ENCODE results near the gene TLR3.

The TLR3 gene

DNA sequence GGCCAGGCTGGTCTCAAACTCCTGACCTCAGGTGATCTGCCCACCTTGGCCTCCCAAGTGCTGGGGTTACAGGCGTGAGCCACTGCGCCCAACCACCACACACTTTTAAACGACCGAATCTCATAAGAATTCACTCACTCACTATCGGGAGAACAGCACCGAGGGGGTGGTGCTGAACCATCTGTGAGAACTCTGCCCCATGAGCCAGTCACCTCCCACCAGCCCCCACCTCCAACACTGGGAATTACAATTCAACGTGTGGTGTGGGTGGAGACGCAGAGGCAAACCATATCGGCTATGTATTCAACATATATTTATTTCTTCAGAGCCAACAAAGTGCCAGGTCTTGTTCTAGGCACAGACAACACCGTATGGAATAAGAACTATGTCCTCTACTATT is 3.6 kb downstream of the TLR3 start:
- no peak for TF ChIP-seq POU2F2 (IDR thresholded peaks at IDR 0.05; ENCODE audit: low read depth, low read length)
- no peak for TF ChIP-seq TAF1 (IDR thresholded peaks at IDR 0.05; ENCODE audit: low read depth, low read length)
- TF ChIP-seq SPI1 (IDR thresholded peaks at IDR 0.05; ENCODE audit: low read depth, low read length), result no peak
- TF ChIP-seq PAX5 (IDR thresholded peaks at IDR 0.05; ENCODE audit: insufficient read depth, low read length, severe bottlenecking), result no peak
- TF ChIP-seq POLR2AphosphoS5 (IDR thresholded peaks at IDR 0.05; ENCODE audit: low read depth, low read length), result no peak
- no peak for TF ChIP-seq POLR2A (IDR thresholded peaks at IDR 0.05; ENCODE audit: low read depth, low read length)
- DNase-seq (ENCODE audit: insufficient read length, low spot score) (no peak), FAIRE-seq (no peak)

GRCh38 chr4:186074189-186074588 is 5.2 kb downstream of the TLR3 start:
- DNase-seq (ENCODE audit: insufficient read length, low spot score), result no peak

DNA sequence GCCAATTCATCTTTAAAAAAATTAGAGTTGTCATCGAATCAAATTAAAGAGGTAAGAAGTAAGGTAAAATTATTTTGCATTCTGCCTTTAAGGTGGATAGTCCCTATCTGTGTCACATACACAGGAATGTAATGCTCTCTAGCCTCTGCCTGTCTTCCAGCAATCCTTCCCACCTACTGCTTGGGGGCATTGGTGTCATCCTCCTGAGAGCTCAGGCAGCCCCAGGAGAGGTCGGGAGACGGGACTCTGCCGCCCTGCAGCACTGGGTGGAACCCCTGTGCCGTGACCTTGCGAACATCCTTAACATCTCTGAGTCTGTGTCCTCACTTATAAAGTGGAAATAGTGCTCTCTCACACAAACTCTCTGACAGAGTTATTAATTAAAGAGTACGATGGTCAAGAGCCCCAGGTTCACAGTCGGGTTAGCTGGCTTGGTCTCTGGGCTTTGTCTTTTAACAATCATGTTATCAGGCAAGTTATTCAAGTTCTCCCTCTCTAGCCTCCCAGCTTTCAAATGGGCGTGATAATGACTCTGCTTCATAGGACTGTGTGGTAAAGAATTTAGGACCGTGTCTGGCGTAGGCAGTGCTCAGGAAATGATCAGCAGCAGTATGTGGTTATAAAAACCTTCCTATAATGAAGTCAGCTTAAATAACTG is 10.2 kb downstream of the TLR3 start:
- TF ChIP-seq POU2F2 (IDR thresholded peaks at IDR 0.05; ENCODE audit: low read depth, low read length) (no peak), POLR2AphosphoS5 (IDR thresholded peaks at IDR 0.05; ENCODE audit: low read depth, low read length) (no peak), PAX5 (IDR thresholded peaks at IDR 0.05; ENCODE audit: insufficient read depth, low read length, severe bottlenecking) (no peak), POLR2A (IDR thresholded peaks at IDR 0.05; ENCODE audit: low read depth, low read length) (no peak), SPI1 (IDR thresholded peaks at IDR 0.05; ENCODE audit: low read depth, low read length) (no peak), TAF1 (IDR thresholded peaks at IDR 0.05; ENCODE audit: low read depth, low read length) (no peak)
- DNase-seq (ENCODE audit: insufficient read length, low spot score), result no peak
- no peak for FAIRE-seq

More at GRCh38 chr4:186074189-186074588, 5.2 kb downstream of the TLR3 start:
- TF ChIP-seq POU2F2 (IDR thresholded peaks at IDR 0.05; ENCODE audit: low read depth, low read length), result no peak
- TF ChIP-seq POLR2AphosphoS5 (IDR thresholded peaks at IDR 0.05; ENCODE audit: low read depth, low read length), result no peak
- no peak for TF ChIP-seq SPI1 (IDR thresholded peaks at IDR 0.05; ENCODE audit: low read depth, low read length)
- no peak for TF ChIP-seq PAX5 (IDR thresholded peaks at IDR 0.05; ENCODE audit: insufficient read depth, low read length, severe bottlenecking)
- TF ChIP-seq TAF1 (IDR thresholded peaks at IDR 0.05; ENCODE audit: low read depth, low read length), result no peak
- TF ChIP-seq POLR2A (IDR thresholded peaks at IDR 0.05; ENCODE audit: low read depth, low read length), result no peak
- FAIRE-seq, result no peak

DNA sequence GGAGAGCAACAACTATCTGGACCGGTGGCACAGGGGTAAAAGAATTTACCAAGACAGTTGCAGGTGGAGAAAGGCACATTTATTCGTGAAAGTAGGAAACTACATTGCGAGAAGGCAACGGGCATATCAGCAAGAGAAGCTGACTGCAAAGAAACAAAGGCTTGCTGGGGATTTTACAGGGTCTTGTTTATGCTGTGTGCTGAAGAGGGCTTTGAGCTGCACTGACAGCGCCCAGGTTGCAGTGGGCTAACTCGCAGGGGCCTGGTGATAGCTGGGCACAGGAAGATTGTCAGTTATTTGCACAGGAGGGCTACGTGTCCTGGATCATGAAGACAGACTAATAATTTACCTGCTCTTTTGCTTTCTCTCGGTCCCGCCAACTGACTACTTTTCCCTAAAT is 10.7 kb downstream of the TLR3 start:
- TF ChIP-seq TAF1 (IDR thresholded peaks at IDR 0.05; ENCODE audit: low read depth, low read length), result no peak
- no peak for TF ChIP-seq POLR2A (IDR thresholded peaks at IDR 0.05; ENCODE audit: low read depth, low read length)
- no peak for TF ChIP-seq POU2F2 (IDR thresholded peaks at IDR 0.05; ENCODE audit: low read depth, low read length)
- no peak for FAIRE-seq
- no peak for DNase-seq (ENCODE audit: insufficient read length, low spot score)

DNA sequence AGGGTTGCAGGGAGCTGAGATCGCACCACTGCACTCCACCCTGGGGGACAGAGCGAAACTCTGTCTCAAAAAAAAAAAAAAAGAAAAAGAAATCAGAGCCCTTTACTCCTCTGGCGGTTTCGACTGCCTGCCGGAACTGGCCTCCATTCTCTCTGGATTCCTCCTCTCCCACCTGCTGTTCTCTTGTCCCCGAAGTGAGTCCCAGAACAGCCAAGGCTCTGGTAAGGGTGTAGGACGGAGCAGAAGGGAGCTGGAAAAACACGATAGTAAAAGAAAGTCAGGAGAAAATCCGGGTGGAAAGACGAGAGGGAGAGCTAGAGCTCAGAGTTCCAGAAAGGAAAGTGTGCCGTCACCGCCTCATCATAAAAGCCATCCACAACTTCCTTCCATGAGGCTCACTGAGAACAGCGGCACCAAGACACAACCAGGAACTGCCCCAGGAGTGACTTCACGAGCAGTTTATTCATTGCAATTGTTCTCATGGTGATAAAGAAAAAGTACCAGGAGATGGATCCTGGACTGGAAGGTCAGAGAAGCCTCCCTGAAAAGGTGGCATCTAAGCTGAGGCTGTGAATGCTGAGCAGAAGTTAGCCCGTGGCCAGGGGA is 12.3 kb downstream of the TLR3 start:
- TF ChIP-seq POLR2A (IDR thresholded peaks at IDR 0.05; ENCODE audit: low read depth, low read length), result no peak
- no peak for TF ChIP-seq PAX5 (IDR thresholded peaks at IDR 0.05; ENCODE audit: insufficient read depth, low read length, severe bottlenecking)
- TF ChIP-seq TAF1 (IDR thresholded peaks at IDR 0.05; ENCODE audit: low read depth, low read length), result no peak
- no peak for DNase-seq (ENCODE audit: insufficient read length, low spot score)
- FAIRE-seq, result no peak

DNA sequence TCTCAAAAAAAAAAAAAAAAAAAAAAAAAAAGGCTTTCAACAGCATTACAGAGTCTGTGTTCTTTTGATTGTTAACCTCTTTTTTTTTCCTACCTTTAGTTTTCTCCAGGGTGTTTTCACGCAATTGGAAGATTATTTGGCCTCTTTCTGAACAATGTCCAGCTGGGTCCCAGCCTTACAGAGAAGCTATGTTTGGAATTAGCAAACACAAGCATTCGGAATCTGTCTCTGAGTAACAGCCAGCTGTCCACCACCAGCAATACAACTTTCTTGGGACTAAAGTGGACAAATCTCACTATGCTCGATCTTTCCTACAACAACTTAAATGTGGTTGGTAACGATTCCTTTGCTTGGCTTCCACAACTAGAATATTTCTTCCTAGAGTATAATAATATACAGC is 13.3 kb downstream of the TLR3 start:
- TF ChIP-seq POU2F2 (IDR thresholded peaks at IDR 0.05; ENCODE audit: low read depth, low read length) (no peak), POLR2AphosphoS5 (IDR thresholded peaks at IDR 0.05; ENCODE audit: low read depth, low read length) (no peak), PAX5 (IDR thresholded peaks at IDR 0.05; ENCODE audit: insufficient read depth, low read length, severe bottlenecking) (no peak), TAF1 (IDR thresholded peaks at IDR 0.05; ENCODE audit: low read depth, low read length) (no peak), POLR2A (IDR thresholded peaks at IDR 0.05; ENCODE audit: low read depth, low read length) (no peak), SPI1 (IDR thresholded peaks at IDR 0.05; ENCODE audit: low read depth, low read length) (no peak)
- FAIRE-seq (no peak), DNase-seq (ENCODE audit: insufficient read length, low spot score) (no peak)

DNA sequence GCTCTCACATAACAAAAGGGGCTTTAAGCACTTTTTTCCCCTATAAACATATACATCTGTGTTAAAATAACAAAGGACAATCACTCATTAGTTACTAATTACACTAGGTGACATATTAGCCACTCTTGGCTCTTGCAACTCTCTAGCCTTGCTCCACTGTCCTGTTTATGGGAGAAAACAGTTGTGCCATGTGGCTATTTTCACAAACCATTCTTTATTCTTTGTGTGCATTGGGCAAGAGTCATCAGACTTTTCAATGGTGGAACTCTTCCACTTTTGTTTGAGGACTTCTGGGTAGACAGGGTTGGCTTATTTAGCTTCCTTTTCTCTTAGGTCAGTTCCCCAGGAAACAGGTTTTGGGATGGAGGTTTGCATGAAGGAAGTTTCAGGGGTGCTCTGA is 19.6 kb downstream of the TLR3 start:
- TF ChIP-seq PAX5 (IDR thresholded peaks at IDR 0.05; ENCODE audit: insufficient read depth, low read length, severe bottlenecking), result no peak
- TF ChIP-seq POU2F2 (IDR thresholded peaks at IDR 0.05; ENCODE audit: low read depth, low read length), result no peak
- TF ChIP-seq SPI1 (IDR thresholded peaks at IDR 0.05; ENCODE audit: low read depth, low read length), result no peak
- no peak for TF ChIP-seq POLR2AphosphoS5 (IDR thresholded peaks at IDR 0.05; ENCODE audit: low read depth, low read length)
- no peak for TF ChIP-seq TAF1 (IDR thresholded peaks at IDR 0.05; ENCODE audit: low read depth, low read length)
- TF ChIP-seq POLR2A (IDR thresholded peaks at IDR 0.05; ENCODE audit: low read depth, low read length), result no peak
- DNase-seq (ENCODE audit: insufficient read length, low spot score), result no peak
- FAIRE-seq, result no peak

DNA sequence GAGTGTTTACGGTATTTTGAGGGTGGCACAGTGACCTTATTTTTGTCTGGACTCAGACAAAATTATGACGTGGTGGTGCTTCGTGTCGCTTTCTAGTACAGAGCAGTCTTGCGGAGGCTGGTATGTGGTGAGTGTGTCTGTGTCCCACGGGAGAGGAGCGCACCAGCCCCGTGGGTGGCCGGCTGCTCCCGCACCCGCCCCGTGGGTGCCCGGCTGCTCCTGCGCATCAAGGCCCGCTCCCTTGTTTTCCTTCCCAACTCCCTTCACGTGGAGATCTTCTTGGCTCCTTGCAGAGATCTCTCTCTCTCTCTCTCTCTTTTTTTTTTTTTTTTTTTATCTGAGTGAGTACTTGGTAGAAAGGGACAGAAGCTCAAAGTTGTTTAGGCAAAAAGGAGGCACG is 23.3 kb downstream of the TLR3 start:
- no peak for TF ChIP-seq TAF1 (IDR thresholded peaks at IDR 0.05; ENCODE audit: low read depth, low read length)
- no peak for TF ChIP-seq PAX5 (IDR thresholded peaks at IDR 0.05; ENCODE audit: insufficient read depth, low read length, severe bottlenecking)
- TF ChIP-seq POLR2A (IDR thresholded peaks at IDR 0.05; ENCODE audit: low read depth, low read length), result no peak
- TF ChIP-seq POLR2AphosphoS5 (IDR thresholded peaks at IDR 0.05; ENCODE audit: low read depth, low read length), result no peak
- TF ChIP-seq SPI1 (IDR thresholded peaks at IDR 0.05; ENCODE audit: low read depth, low read length), result no peak
- TF ChIP-seq POU2F2 (IDR thresholded peaks at IDR 0.05; ENCODE audit: low read depth, low read length), result no peak
- FAIRE-seq (no peak), DNase-seq (ENCODE audit: insufficient read length, low spot score) (no peak)

DNA sequence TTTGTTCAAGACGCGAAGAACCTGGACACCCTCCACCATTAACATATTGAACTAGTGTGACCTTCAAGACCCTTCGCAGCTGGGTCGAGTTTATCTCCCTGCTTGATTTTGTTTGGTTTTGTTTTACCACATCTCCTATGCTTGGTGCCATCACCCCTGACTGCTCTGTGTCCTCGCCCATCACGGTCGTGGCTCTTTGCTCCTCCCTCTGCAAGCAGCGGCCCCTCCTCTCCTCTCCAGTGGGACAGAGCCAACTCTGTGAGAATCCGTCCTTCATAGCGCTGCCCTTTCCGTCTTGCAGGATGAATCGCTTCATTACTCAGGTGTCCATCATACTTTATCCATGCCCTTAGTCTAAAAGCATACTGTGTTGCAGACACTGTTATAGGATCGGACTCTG is 26.4 kb downstream of the TLR3 start:
- no peak for DNase-seq (ENCODE audit: insufficient read length, low spot score)
- TF ChIP-seq SPI1 (IDR thresholded peaks at IDR 0.05; ENCODE audit: low read depth, low read length) (no peak), PAX5 (IDR thresholded peaks at IDR 0.05; ENCODE audit: insufficient read depth, low read length, severe bottlenecking) (no peak), POLR2AphosphoS5 (IDR thresholded peaks at IDR 0.05; ENCODE audit: low read depth, low read length) (no peak), POLR2A (IDR thresholded peaks at IDR 0.05; ENCODE audit: low read depth, low read length) (no peak), POU2F2 (IDR thresholded peaks at IDR 0.05; ENCODE audit: low read depth, low read length) (no peak), TAF1 (IDR thresholded peaks at IDR 0.05; ENCODE audit: low read depth, low read length) (no peak)

More for the DNA sequence above, 26.4 kb downstream of the TLR3 start:
- no peak for FAIRE-seq

All from GM12891 (cell line).